H9 (cell line): ENCODE measurements around the gene EXOSC10. TPM values are rescaled to one million over a fixed set of nuclear protein-coding genes. Genes with fewer than 3 reads are reported as not detected.

ENCODE experiments used
- DNase-seq: peaks from one replicate; pipeline ENCODE4 v3.0.0-alpha.2; 2017
- H2AFZ ChIP-seq: one replicate; pipeline ENCODE4 v1.6.1; 2013; ENCODE audit warnings: mild to moderate bottlenecking, low read length, control low read depth, moderate library complexity
- H2AK5ac ChIP-seq: 2 replicates; pipeline ENCODE4 v1.6.1; 2013; ENCODE audit warnings: low read length, control low read depth, mixed read lengths; ENCODE audit not compliant: insufficient read length
- H2BK120ac ChIP-seq: one replicate; pipeline ENCODE4 v1.6.1; 2013; ENCODE audit warnings: low read depth, mild to moderate bottlenecking, low read length, control low read depth, inconsistent platforms; ENCODE audit not compliant: poor library complexity, severe bottlenecking
- H2BK12ac ChIP-seq: 2 replicates; pipeline ENCODE4 v1.6.1; 2013; ENCODE audit warnings: low read length, control low read depth, mixed read lengths, low read depth; ENCODE audit not compliant: insufficient read length
- H2BK15ac ChIP-seq: 2 replicates; pipeline ENCODE4 v1.6.1; 2013; ENCODE audit warnings: low read depth, low read length, control low read depth
- H2BK20ac ChIP-seq: one replicate; pipeline ENCODE4 v1.6.1; 2013; ENCODE audit warnings: low read depth, mild to moderate bottlenecking, low read length, control low read depth, inconsistent platforms; ENCODE audit not compliant: poor library complexity, severe bottlenecking
- H2BK5ac ChIP-seq: 2 replicates; pipeline ENCODE4 v1.6.1; 2013; ENCODE audit warnings: low read length, control low read depth, mixed read lengths; ENCODE audit not compliant: insufficient read length
- H3K14ac ChIP-seq: 2 replicates; pipeline ENCODE4 v1.6.1; 2013; ENCODE audit warnings: low read length, control low read depth; ENCODE audit not compliant: insufficient read depth
- H3K18ac ChIP-seq: 2 replicates; pipeline ENCODE4 v1.6.1; 2013; ENCODE audit warnings: low read depth, mild to moderate bottlenecking, mixed read lengths, low read length, control low read depth; ENCODE audit not compliant: insufficient read length
- H3K23ac ChIP-seq: 2 replicates; pipeline ENCODE4 v1.6.1; 2013; ENCODE audit warnings: low read length, control low read depth, mixed read lengths, low read depth; ENCODE audit not compliant: insufficient read length
- H3K23me2 ChIP-seq: 2 replicates; pipeline ENCODE4 v1.6.1; 2013; ENCODE audit warnings: low read depth, mild to moderate bottlenecking, mixed read lengths, low read length, control low read depth; ENCODE audit not compliant: insufficient read length, poor library complexity, severe bottlenecking
- H3K27ac ChIP-seq: 2 replicates; pipeline ENCODE4 v1.5.1; 2013; ENCODE audit warnings: low read length, control low read depth, mixed read lengths, low read depth; ENCODE audit not compliant: insufficient read length
- H3K27me3 ChIP-seq: 2 replicates; pipeline ENCODE4 v1.6.1; 2013; ENCODE audit warnings: low read length, control low read depth, inconsistent platforms; ENCODE audit not compliant: insufficient read depth
- H3K4ac ChIP-seq: 2 replicates; pipeline ENCODE4 v1.6.1; 2013; ENCODE audit warnings: low read depth, mild to moderate bottlenecking, control low read depth, inconsistent platforms, low read length, moderate library complexity
- H3K4me1 ChIP-seq: 2 replicates; pipeline ENCODE4 v1.6.1; 2013; ENCODE audit warnings: low read length, control low read depth, inconsistent platforms; ENCODE audit not compliant: insufficient read depth
- H3K4me2 ChIP-seq: 2 replicates; pipeline ENCODE4 v1.6.1; 2013; ENCODE audit warnings: low read length, control low read depth, mixed read lengths; ENCODE audit not compliant: insufficient read length, insufficient read depth
- H3K56ac ChIP-seq: 2 replicates; pipeline ENCODE4 v1.6.1; 2013; ENCODE audit warnings: low read depth, mild to moderate bottlenecking, mixed read lengths, low read length, control low read depth; ENCODE audit not compliant: insufficient read length
- H3K79me1 ChIP-seq: 2 replicates; pipeline ENCODE4 v1.6.1; 2013; ENCODE audit warnings: low read depth, mild to moderate bottlenecking, moderate library complexity, low read length, control low read depth, inconsistent platforms; ENCODE audit not compliant: insufficient read depth, poor library complexity, severe bottlenecking
- H3K79me2 ChIP-seq: 2 replicates; pipeline ENCODE4 v1.6.1; 2013; ENCODE audit warnings: low read length, control low read depth, inconsistent platforms; ENCODE audit not compliant: insufficient read depth
- H3K9ac ChIP-seq: 2 replicates; pipeline ENCODE4 v1.6.1; 2013; ENCODE audit warnings: low read length, control low read depth, mixed read lengths; ENCODE audit not compliant: insufficient read length; ENCODE audit errors: extremely low read depth
- H3K9me3 ChIP-seq: one replicate; pipeline ENCODE4 v1.6.1; 2013; ENCODE audit warnings: low read depth, low read length, inconsistent platforms; ENCODE audit not compliant: control insufficient read depth
- H3T11ph ChIP-seq: one replicate; pipeline ENCODE4 v1.6.1; 2013; ENCODE audit warnings: mild to moderate bottlenecking, low read length, control low read depth, inconsistent platforms
- H4K20me1 ChIP-seq: one replicate; pipeline ENCODE4 v1.6.1; 2013; ENCODE audit not compliant: control insufficient read depth, insufficient read length, insufficient read depth
- H4K5ac ChIP-seq: 2 replicates; pipeline ENCODE4 v1.6.1; 2013; ENCODE audit warnings: low read depth, mild to moderate bottlenecking, mixed read lengths, low read length, control low read depth; ENCODE audit not compliant: insufficient read length
- H4K8ac ChIP-seq: replicated peaks from 2 replicates; pipeline ENCODE4 v1.6.1; 2013; ENCODE audit warnings: low read length, control low read depth, mixed read lengths, low read depth; ENCODE audit not compliant: insufficient read length
- H4K91ac ChIP-seq: 2 replicates; pipeline ENCODE4 v1.6.1; 2013; ENCODE audit warnings: low read depth, mild to moderate bottlenecking, moderate library complexity, mixed read lengths, low read length, control low read depth; ENCODE audit not compliant: insufficient read length
- H3K27ac Mint-ChIP-seq, 3 experiments: 2 replicates in 2 of 3; 3 replicates in 1 of 3; pipeline ENCODE4 v1.8.0; 2020 to 2021; ENCODE audit warnings: mixed read lengths in 3 of 3, mild to moderate bottlenecking in 1 of 3, moderate library complexity in 1 of 3
- H3K27me3 Mint-ChIP-seq: 2 replicates; pipeline ENCODE4 v1.8.0; 2021; ENCODE audit warnings: low read depth, mild to moderate bottlenecking, moderate library complexity, mixed read lengths
- H3K36me3 Mint-ChIP-seq, 3 experiments: 2 replicates in 2 of 3; 3 replicates in 1 of 3; pipeline ENCODE4 v1.8.0; 2020 to 2021; ENCODE audit warnings: low read depth in 3 of 3, mixed read lengths in 3 of 3; ENCODE audit not compliant: insufficient read depth in 1 of 3
- H3K4me1 Mint-ChIP-seq, 2 experiments: 2 replicates each; pipeline ENCODE4 v1.8.0; 2020; ENCODE audit warnings: mixed read lengths in 2 of 2
- H3K4me3 Mint-ChIP-seq, 2 experiments: 2 replicates in 1 of 2; 3 replicates in 1 of 2; pipeline ENCODE4 v1.8.0; 2020 to 2021; ENCODE audit warnings: mild to moderate bottlenecking in 2 of 2, mixed read lengths in 2 of 2, moderate library complexity in 1 of 2
- H3K9me3 Mint-ChIP-seq, 2 experiments: 2 replicates in 1 of 2; 3 replicates in 1 of 2; pipeline ENCODE4 v1.8.0; 2020; ENCODE audit warnings: mild to moderate bottlenecking in 2 of 2, mixed read lengths in 2 of 2, moderate library complexity in 1 of 2
- WGBS: extraction: QIAGEN DNeasy Blood & Tissue Kit; methylation state at CpG from one replicate; pipeline ENCODE4 v1.1.7; 2013; ENCODE audit warnings: missing lambda C conversion rate, low lambda C conversion rate, mixed read lengths; ENCODE audit not compliant: insufficient read length; ENCODE audit errors: extremely low coverage; 5-methylcytosine and 5-hydroxymethylcytosine counted together
- total RNA-seq: library from RNA; stranded (reverse); gene quantifications from 2 replicates; pipeline ENCODE4 v1.2.1, GENCODE V29; 2021
- TF ChIP-seq, protein P1 (sequence below): fragments of 200-600 bp; sonication (generic); conservative IDR thresholded peaks from 3 replicates; pipeline ENCODE4 v1.8.0; 2021; ENCODE audit warnings: antibody characterized with exemption, mild to moderate bottlenecking

Gene EXOSC10
- total RNA-seq, 1 experiment from 2014 or later = 83.4 TPM

DNA sequence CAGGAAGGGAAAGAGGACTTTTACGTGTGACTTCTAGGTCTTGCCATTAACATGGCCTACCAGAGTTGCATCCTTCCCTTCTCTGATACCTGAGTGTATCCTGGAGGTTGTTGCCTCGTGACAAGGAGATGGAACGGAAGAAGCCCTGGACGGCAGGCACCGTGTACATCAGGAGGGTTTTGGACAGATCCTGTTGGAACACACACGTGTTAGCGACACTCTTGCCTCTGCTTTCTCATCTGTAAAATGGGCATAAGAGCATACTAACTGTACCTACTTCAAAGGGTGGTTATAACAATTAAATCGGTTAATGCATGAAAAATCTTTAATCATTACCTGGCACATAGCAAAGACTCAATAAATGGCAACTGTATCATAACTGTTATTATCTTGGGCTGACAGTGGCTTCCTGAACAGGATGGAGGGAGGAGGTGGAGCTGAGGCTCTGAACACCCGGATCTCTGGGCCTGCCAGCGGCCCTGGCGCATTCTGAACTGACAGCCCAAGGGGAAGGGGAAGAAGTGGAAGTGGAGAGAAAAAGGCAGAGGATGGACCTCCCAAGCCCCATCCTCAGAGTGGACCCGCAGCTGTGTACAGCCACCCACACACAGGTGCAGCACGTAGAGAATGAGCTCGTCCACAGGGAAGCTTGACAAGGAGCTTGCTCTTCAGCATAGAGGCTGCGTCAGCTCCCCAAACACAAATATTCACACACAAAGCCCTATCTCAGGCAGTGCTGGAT, 30.2 kb upstream of the EXOSC10 start:
- peaks cover 40 to 96% (median 89%) of the 10 kb centered on the region in 3 experiments; a peak in 6 of 7 replicates for H3K36me3 Mint-ChIP-seq
- WGBS = no CpG with 5 or more reads among the region's 15 CpGs

More for the DNA sequence above, 30.2 kb upstream of the EXOSC10 start:
- Histone ChIP-seq H2AK5ac (no peak overlapping the region), H3K23me2 (no peaks in the 10 kb centered on the region), H2AFZ (no peak overlapping the region), H3K4ac (no peak overlapping the region), H3K9me3 (no peaks in the 10 kb centered on the region), H4K20me1 (no peaks in the 10 kb centered on the region), H2BK5ac (no peak overlapping the region), H2BK20ac (no peak overlapping the region), H2BK120ac (no peak overlapping the region), H4K91ac (no peak overlapping the region), H3T11ph (no peak overlapping the region), H3K56ac (no peak overlapping the region), H3K9ac (no peak overlapping the region), H3K27ac (no peak overlapping the region), H2BK15ac (no peak overlapping the region), H3K14ac (no peak overlapping the region), H3K79me1 (no peaks in the 10 kb centered on the region), H3K4me2 (no peak overlapping the region), H4K5ac (no peak overlapping the region), H3K23ac (no peak overlapping the region), H2BK12ac (no peak overlapping the region), H3K79me2 (no peaks in the 10 kb centered on the region), H4K8ac (no peak overlapping the region), H3K18ac (no peak overlapping the region), H3K4me1 (no peaks in the 10 kb centered on the region), H3K27me3 (no peaks in the 10 kb centered on the region)
- TF ChIP-seq, protein P1, sequence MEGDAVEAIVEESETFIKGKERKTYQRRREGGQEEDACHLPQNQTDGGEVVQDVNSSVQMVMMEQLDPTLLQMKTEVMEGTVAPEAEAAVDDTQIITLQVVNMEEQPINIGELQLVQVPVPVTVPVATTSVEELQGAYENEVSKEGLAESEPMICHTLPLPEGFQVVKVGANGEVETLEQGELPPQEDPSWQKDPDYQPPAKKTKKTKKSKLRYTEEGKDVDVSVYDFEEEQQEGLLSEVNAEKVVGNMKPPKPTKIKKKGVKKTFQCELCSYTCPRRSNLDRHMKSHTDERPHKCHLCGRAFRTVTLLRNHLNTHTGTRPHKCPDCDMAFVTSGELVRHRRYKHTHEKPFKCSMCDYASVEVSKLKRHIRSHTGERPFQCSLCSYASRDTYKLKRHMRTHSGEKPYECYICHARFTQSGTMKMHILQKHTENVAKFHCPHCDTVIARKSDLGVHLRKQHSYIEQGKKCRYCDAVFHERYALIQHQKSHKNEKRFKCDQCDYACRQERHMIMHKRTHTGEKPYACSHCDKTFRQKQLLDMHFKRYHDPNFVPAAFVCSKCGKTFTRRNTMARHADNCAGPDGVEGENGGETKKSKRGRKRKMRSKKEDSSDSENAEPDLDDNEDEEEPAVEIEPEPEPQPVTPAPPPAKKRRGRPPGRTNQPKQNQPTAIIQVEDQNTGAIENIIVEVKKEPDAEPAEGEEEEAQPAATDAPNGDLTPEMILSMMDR = no peak
- no peaks in the 10 kb centered on the region for H3K4me1 Mint-ChIP-seq
- no peak overlapping the region for H3K4me3 Mint-ChIP-seq
- no peak for DNase-seq
- no peaks in the 10 kb centered on the region for H3K9me3 Mint-ChIP-seq
- no peaks in the 10 kb centered on the region; the same call in 1 of the 2 replicates for H3K27me3 Mint-ChIP-seq
- H3K27ac Mint-ChIP-seq = no peak overlapping the region; a peak in 1 of 7 replicates
